GM15510 (cell line): Measurements from ENCODE around the gene LLCFC1.

Experiments used
- POLR2A ChIP-seq: IDR thresholded peaks from 3 replicates; pipeline ENCODE4 v1.6.1; 2011; ENCODE audit warnings: borderline replicate concordance; ENCODE audit not compliant: insufficient read length; ENCODE audit errors: extremely low read depth

The LLCFC1 gene

GRCh38 chr7:142984297-142984696 lies 45.0 kb downstream of the LLCFC1 start:
- TF ChIP-seq POLR2A = no peak
